ENCODE data around the gene ESPNL. TPM values are rescaled to one million over a fixed set of nuclear protein-coding genes. Genes with fewer than 3 reads are reported as not detected.

ESPNL gene
- total RNA-seq, 8 experiments from 2014 or later = 0.11 to 0.87 (median 0.39) TPM

DNA sequence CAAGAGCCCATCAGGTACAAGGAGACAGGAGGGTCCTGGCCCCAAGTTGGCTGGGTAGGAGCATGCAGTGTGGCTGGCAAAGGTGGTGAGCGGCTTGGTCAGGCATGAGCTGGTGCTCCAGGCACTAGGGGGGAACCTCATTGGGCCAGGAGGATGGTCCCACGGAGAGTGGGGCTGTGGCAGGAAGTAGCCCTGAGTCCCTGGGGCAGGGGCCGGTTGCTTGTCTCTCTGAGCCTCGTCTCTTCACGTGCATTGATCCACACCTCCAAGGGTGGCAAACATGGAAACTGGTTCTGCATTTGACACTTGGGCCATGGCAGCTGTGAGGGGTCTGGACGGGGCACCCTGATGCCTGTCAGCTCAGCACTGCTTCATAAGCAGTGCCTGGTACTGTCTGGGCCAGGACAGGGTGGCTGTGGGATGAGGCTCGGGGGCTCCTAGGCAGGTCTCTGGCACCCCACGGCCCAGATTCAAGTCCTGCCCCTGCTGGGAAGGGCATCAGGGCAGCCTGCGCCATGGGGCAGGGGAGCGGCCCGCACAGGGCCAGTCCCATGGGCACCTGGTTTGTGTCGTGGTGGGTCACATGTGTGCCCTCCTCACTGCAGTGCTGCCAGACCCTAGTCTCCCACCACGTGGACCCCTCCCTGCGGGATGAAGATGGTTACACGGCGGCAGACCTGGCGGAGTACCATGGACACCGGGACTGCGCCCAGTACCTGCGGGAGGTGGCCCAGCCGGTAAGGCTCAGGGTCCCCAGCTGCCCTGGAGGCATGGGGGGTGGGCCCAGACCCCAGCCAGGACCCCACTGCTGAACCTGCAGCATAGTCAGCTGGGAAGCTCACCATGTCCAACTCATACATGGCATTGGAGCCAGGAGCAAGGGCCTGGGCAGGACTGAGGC is 16.4 kb downstream of the ESPNL start:
- no peak overlapping the region for H3K4me3 ChIP-seq
- H3K27ac ChIP-seq = no peak overlapping the region
- WGBS, 10 experiments = 60 to 89% (median 69%) methylated on average over 1 to 13 of the region's 21 CpGs; no CpG with 5 or more reads in 6 of the 10 experiments
- ATAC-seq (replicated peaks in 6 of 8) = no peak
- H3K4me1 ChIP-seq (replicated peaks in 1 of 2) = peaks cover 15% of the 10 kb centered on the region in 2 donors
- in situ Hi-C loops (cut with MboI; ENCODE audit: low pct_unique_long_range_greater_than_20kb in 2 of 9, low sequenced_read_pairs in 9 of 9, unreplicated experiment in 9 of 9) = no loop called here

DNA sequence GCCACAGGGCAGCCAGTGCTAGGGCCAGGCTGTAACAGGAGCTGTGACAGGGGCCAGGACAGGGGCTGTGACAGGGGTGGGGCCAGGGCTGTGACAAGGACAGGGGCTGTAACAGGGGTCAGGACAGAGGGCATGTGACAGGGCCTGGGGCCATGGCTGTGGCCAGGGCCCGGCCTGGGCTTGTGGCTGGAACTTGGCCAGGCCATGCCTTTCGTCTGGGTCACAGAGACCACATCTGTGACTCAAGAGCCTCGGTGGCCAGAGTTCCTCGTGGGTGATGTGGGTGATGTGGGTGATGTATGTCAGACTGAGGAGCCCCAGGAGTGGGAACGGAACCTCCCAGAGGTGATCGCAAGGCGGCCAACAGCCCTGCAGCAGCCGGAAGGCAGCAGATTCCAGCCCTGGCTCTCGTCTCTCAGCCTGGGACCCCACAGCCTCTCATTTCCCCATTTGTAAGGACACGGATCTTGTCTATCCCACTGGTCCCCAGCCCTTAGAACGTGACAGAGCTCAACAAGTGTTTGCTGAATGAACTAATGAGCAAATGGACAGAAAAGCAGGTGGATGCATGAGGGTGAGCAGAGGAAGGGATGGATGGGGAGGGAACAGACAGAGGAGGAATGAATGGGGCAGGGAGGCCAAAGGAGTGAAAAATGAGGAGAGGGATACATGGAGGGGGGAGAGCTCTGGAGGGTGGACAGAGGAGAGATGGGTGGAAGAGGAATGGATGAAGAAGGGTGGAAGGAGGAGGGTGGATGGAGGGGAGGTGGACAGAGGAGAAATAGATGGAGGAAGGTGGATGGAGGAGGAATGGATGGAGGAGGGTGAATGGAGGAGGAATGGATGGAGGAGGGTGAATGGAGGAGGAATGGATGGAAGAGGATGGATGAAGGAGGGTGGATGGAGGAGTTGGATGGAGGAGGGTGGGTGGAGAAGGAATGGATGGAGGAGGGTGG is 17.3 kb downstream of the ESPNL start:
- no peak overlapping the region for H3K27ac ChIP-seq
- WGBS, 10 experiments = 10 to 100% (median 41%) methylated on average over 1 to 3 of the region's 11 CpGs; no CpG with 5 or more reads in 2 of the 10 experiments
- peaks cover 15% of the 10 kb centered on the region in 2 donors for H3K4me1 ChIP-seq (replicated peaks in 1 of 2)
- in situ Hi-C loops (cut with MboI; ENCODE audit: low pct_unique_long_range_greater_than_20kb in 2 of 9, low sequenced_read_pairs in 9 of 9, unreplicated experiment in 9 of 9) = no loop called here
- no peak for ATAC-seq (replicated peaks in 6 of 8)
- H3K4me3 ChIP-seq = no peak overlapping the region

DNA sequence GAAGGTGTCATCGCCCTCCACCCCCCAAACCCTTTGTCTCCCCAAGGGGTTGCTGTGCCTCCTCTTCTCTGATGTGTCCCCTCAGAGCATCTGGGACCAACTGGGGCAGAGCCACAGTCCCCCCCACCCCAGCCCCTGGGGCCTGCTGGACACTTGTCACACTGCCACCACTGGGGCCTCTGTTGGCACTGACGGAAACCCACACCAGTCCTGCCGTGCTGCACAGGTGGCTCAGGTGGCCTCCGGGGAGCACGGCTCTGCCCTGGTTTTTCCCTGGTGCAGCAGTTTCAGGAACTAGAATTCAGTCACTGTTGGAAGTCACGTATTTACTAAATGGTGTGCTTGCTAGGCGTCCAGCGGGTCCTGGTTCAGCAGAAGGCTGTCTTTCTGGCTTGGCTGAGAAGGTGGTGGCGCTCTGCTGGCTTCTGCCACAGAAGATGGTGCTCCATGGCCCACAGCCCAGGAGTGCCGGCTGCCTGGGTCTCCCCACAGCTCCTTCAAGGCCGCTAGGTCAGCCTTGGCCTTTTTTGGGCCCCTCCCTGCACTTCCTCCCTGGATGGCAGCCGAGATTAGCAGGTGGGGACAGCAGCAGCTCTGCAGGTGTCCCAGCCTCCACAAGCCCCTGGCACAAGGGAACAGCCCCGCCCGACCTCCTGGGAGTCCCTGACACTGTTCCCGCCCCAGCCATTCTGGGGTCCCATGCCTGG is 19.8 kb downstream of the ESPNL start:
- ATAC-seq (replicated peaks in 6 of 8) = no peak
- in situ Hi-C loops (cut with MboI; ENCODE audit: low pct_unique_long_range_greater_than_20kb in 2 of 9, low sequenced_read_pairs in 9 of 9, unreplicated experiment in 9 of 9) = no loop called here
- WGBS, 10 experiments = 100% methylated on average over 1 of the region's 15 CpGs; no CpG with 5 or more reads in 9 of the 10 experiments

DNA sequence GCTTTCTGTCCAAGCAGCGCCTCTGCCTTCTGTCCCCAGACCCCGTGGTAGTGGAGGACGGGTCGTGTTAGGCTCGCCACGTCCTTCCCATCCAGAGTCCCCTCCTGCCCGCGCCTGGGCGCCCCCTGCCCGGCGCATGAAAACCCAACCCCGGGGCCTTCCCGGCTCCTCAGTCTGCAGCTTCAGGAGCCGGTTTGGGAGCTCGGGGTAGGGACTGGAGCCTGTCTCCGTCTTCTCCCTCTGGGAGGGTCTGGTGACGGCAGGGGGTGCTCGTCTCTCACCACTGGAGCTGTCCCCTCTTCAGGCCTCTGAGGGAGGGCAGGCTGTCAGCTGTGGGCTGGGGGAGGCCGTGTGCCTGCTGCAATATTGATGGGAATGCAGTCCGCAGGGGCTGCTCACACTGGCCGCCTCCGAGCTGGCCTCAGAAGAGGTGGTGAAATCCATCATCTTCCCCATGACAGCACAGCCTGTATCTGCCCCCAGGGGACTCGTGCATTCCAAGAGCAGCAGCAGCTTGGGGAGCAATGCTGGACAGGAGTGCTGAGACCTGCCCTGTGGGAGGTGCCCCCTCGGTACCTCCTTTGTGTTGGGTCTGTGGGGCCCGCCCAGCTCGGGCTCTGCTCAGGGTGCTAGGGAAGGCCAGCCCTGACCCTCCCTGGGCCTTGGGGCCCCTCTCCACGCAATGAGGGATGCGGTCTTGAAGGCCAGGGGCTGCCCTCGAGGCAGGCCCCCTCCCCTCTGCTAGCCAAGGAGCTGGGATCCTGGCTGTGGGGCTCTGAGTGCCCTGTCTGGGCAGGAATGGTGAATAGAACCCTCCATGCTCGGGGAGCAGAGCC is 20.5 kb downstream of the ESPNL start:
- 0 to 80% (median 40%) methylated on average over 1 to 3 of the region's 30 CpGs; no CpG with 5 or more reads in 5 of the 10 experiments for WGBS, 10 experiments
- peak; percentile 57 to 98 (median 96) for ATAC-seq (replicated peaks in 6 of 8)
- Histone ChIP-seq H3K4me1 (replicated peaks in 1 of 2) (peaks cover 15 to 18% of the 10 kb centered on the region in 2 donors), H3K4me3 (no peak overlapping the region), H3K27ac (peak overlapping the region; percentile 61 to 80)
- in situ Hi-C loops (cut with MboI; ENCODE audit: low pct_unique_long_range_greater_than_20kb in 2 of 9, low sequenced_read_pairs in 9 of 9, unreplicated experiment in 9 of 9) = no loop called here

More for the DNA sequence above, 19.8 kb downstream of the ESPNL start:
- Histone ChIP-seq H3K4me1 (replicated peaks in 1 of 2) (peaks cover 15 to 18% of the 10 kb centered on the region in 2 donors), H3K4me3 (no peak overlapping the region), H3K27ac (peak overlapping the region; percentile 60 to 61)

DNA sequence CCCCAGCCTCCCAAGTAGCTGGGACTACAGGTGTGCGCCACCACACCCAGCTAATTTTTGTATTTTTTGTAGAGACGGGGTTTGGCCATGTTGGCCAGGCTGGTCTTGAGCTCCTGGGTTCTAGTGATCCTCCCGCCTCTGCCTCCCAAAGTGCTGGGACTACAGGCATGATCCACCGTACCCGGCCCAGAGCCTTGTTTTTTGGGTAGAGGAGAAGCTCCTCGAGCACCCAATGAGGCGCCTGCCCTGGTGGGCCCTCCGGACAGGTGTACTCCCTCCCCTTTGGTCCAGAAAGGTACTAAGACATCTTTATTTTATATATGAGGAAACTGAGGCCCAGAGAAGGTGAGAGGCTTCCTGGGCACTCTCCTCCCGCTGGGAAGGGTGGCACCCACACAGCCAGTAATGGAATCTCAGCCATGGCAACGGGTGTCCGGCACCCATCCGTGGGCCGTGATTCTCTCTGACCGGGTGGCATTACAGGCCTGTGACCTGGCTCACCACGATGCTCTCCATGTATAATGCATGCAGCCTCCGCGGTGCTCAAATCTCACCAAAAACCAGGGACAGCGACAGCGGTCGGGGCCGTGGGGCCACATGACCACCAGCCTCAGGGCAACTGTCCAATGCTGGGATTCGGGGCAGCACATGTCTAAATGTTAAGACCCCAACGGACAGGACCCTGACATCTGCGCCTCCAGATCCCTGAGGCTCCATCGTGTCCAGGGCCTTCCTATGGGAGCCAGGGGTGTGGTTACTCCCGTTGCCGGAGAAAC is 21.6 kb downstream of the ESPNL start:
- no peak overlapping the region for H3K4me3 ChIP-seq
- WGBS, 10 experiments = 60 to 88% (median 85%) methylated on average over 4 to 21 of the region's 27 CpGs; no CpG with 5 or more reads in 3 of the 10 experiments
- peaks cover 16 to 18% of the 10 kb centered on the region in 2 donors for H3K4me1 ChIP-seq (replicated peaks in 1 of 2)
- no peak overlapping the region for H3K27ac ChIP-seq
- no peak for ATAC-seq (replicated peaks in 6 of 8)
- in situ Hi-C loops (cut with MboI; ENCODE audit: low pct_unique_long_range_greater_than_20kb in 2 of 9, low sequenced_read_pairs in 9 of 9, unreplicated experiment in 9 of 9) = no loop called here

DNA sequence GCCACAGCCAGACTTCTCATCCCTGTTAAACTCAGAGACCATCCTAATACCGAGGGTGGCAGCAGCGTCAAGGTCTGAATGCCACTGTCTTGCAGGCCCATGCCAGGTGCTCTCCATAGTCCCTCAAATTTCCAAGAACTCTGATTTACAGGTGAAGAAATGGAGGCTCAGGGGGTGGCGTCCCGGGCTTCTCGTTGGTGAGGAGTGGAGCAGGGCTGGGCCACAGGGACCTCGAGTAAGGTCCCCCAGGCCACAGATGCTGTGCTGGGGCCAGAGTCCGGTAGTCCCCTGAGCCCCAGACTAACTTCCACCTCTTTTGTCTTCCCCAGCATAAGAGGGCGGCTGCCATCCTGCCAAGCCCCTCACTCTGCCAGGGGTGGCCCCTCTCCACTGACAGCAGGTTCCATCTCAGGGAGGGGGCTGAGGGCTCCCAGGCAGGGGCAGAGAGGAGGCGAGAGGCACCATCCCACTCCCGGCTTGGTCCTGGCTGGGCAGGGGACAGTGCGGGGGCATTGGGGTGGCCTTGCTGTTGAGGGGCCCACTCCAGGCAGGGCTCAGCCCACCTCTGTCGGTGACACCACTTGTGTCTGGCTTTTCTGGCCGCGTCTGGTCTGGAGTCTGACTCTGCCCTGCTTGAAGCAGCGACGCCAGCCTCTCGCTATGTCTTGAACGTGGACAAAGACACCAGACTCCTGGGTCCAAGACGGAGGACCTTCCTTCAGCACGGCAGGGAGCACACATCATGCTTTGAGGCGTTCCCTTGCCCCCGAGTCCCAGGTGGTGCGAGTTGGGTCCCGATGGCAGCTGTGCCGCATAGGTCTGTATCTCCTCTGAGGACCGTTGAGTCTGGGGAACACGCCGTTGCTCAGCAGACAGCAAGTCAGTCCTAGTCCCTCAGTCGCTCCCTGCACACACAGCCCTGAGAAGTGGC is 22.4 kb downstream of the ESPNL start:
- peaks cover 24 to 26% of the 10 kb centered on the region in 2 donors for H3K4me1 ChIP-seq (replicated peaks in 1 of 2)
- 27 to 100% (median 93%) methylated on average over 1 to 6 of the region's 29 CpGs; no CpG with 5 or more reads in 4 of the 10 experiments for WGBS, 10 experiments
- H3K4me3 ChIP-seq = no peak overlapping the region
- in situ Hi-C loops (cut with MboI; ENCODE audit: low pct_unique_long_range_greater_than_20kb in 2 of 9, low sequenced_read_pairs in 9 of 9, unreplicated experiment in 9 of 9) = no loop called here
- no peak overlapping the region for H3K27ac ChIP-seq
- ATAC-seq (replicated peaks in 6 of 8) = no peak

DNA sequence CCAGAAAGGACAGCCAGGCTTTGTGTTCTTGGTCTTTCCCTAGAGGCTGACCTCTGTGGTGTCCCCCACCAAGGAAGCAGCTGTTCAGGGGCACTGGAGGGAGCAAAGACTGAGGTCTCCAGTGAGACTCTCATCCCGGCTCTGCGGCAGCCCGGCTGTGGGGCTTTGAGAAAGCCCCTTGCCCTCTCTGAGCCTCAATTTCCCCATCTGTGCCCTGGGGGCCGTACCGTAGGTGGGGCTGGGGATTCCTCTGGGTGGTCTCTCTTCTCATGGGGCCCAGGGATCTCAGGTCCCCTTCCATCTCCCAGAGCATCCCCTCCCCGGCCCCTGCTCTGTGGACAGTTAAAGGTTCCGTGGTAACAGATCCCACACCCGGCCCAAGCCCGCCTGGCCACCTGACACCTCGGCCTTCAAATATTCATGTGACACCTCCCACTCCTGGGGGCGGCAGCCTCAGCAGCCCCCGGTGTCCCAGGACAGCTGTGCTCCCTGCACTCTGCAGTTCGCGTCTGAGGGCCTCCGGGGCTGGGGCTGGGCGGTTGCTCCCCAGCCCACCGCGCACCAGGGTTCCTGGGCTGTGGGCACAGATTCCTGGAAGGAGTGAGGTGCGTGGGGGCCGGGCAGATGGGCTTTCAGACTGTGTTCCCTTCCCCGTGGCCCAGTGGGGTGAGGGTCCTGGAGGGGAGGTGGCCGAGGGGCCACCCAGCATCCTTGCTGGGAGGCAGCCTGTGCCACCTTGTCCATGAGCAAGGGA is 23.3 kb downstream of the ESPNL start:
- WGBS, 10 experiments = 20 to 93% (median 73%) methylated on average over 1 to 9 of the region's 22 CpGs; no CpG with 5 or more reads in 5 of the 10 experiments
- H3K4me3 ChIP-seq = no peak overlapping the region
- H3K27ac ChIP-seq = no peak overlapping the region
- H3K4me1 ChIP-seq (replicated peaks in 1 of 2) = peaks cover 26 to 28% of the 10 kb centered on the region in 2 donors
- in situ Hi-C loops (cut with MboI; ENCODE audit: low pct_unique_long_range_greater_than_20kb in 2 of 9, low sequenced_read_pairs in 9 of 9, unreplicated experiment in 9 of 9) = no loop called here
- no peak for ATAC-seq (replicated peaks in 6 of 8)

DNA sequence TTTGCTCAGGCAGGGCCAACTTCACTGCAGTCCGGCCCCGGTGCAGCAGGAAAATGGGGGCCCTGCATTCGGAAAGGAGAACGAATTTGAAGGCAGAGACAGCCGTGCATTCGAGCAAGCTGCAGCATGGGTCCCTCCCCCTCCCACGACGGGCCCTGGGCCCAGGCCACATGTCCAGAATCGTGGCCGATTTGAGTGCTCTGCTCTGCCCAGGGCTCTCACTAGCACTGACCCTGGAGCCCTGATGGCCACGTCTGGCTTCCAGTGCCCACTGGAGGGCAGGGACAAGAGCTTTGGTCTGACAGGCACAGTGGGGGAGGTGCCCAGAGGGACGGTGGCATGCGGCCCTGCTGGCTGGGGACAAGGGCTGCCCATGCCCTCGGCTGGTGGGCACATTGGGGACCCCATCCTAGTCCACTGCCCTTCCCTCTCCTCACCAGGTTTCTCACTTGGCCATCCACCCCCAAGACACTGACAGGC is 23.9 kb downstream of the ESPNL start:
- WGBS, 10 experiments = 40 to 100% (median 40%) methylated on average over 1 to 2 of the region's 14 CpGs; no CpG with 5 or more reads in 7 of the 10 experiments
- H3K4me1 ChIP-seq (replicated peaks in 1 of 2) = peaks cover 26 to 28% of the 10 kb centered on the region in 2 donors
- ATAC-seq (replicated peaks in 6 of 8) = no peak
- in situ Hi-C loops (cut with MboI; ENCODE audit: low pct_unique_long_range_greater_than_20kb in 2 of 9, low sequenced_read_pairs in 9 of 9, unreplicated experiment in 9 of 9) = no loop called here
- no peak overlapping the region for H3K4me3 ChIP-seq
- no peak overlapping the region for H3K27ac ChIP-seq

DNA sequence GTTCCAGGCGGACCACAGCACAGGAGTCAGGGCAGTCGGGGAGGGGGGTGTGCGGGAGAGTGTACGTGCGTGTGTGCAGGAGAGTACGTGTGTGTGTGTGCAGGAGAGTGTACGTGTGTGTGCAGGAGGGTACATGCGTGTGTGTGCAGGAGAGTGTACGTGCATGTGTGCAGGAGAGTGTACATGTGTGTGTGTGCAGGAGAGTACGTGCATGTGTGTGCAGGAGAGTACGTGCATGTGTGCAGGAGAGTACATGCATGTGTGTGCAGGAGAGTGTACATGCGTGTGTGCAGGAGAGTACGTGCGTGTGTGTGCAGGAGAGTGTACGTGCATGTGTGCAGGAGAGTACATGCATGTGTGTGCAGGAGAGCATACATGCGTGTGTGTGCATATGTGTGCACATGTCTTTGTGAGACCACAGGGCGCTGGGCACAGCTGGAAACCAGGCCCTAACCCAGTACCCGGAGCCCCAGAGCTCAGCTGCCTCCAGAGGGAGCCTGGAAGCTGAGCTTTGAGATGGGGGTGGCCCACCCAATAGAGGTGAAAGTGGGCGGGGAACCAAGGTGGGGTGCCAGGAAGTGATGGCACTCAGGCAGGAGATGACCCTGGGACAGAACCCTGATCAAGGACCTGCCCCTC is 24.5 kb downstream of the ESPNL start:
- WGBS, 10 experiments = 58 to 100% (median 85%) methylated on average over 1 to 5 of the region's 19 CpGs; no CpG with 5 or more reads in 5 of the 10 experiments
- Histone ChIP-seq H3K4me1 (replicated peaks in 1 of 2) (peaks cover 25 to 26% of the 10 kb centered on the region in 2 donors), H3K4me3 (no peak overlapping the region), H3K27ac (no peak overlapping the region)
- no peak for ATAC-seq (replicated peaks in 6 of 8)
- in situ Hi-C loops (cut with MboI; ENCODE audit: low pct_unique_long_range_greater_than_20kb in 2 of 9, low sequenced_read_pairs in 9 of 9, unreplicated experiment in 9 of 9) = no loop called here

Measured in motor neuron (in vitro differentiated cells).